Activated CD4-positive, alpha-beta T cell treated with anti-CD3 and anti-CD28 coated beads for 4 hours (primary cell): ENCODE results near the gene IFT80.
"Not testable (repeated sequence)": the region's sequence is repeated elsewhere in the genome, so short reads cannot be mapped to it uniquely, and the experiment has no call there.

Experiments used
- DNase-seq, 2 donors: peaks; one replicate each; pipeline ENCODE4 v3.0.0-alpha.2; 2020

IFT80 gene

DNA sequence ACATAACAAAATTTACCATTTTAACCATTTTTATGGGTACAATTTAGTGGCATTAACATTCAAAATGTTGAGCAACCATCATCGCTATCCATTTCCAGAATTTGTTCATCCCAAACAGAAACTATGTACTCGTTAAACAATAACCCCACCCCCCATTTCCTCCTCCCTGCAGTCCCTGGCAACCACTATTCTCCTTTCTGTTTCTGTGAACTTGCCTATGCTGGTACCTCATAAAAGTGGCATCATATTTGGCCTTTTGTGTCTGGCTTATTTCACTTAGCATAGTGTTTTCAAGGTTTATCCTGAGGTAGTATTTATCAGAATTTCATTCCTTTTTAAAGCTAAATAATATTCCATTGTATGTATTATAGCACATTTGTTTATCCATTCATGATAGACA lies 141.4 kb downstream of the IFT80 start:
- no peak for DNase-seq

DNA sequence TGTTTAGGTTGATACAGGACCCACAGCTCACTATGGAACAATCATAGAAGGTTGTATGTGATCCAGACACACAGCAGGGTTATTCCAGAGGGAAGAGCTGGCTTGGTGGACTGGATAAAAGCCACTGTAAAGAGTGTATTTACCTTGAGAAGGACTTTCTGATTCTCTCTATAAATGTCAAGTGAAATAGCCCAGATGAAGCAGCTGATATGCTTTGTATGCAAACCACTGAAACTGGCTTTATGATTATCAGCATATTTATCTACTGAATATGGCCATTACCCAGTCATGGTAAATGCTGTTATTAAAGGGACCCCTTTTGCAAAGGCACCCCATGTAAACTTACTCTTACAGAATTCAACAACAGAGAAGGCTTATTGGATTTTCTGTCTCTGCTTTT lies 145.7 kb downstream of the IFT80 start:
- no peak for DNase-seq

DNA sequence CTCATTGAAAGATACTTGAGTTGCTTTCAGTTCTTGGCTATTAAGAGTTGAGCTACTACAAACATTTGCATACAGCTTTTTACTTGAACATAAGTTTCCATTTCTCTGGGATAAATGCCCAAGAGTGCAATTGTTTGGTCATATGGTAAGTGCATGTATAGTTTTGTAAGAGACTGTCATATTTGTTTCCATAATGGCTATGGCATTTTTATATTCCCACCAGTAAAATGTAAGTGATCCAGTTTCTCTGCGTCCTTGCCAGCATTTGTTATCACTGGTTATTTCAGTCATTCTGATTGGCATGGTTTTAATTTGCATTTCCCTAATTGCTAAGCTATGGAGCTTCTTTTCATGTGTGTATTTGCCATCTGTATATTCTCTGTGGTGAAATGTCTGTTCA lies 151.3 kb downstream of the IFT80 start:
- no peak for DNase-seq

DNA sequence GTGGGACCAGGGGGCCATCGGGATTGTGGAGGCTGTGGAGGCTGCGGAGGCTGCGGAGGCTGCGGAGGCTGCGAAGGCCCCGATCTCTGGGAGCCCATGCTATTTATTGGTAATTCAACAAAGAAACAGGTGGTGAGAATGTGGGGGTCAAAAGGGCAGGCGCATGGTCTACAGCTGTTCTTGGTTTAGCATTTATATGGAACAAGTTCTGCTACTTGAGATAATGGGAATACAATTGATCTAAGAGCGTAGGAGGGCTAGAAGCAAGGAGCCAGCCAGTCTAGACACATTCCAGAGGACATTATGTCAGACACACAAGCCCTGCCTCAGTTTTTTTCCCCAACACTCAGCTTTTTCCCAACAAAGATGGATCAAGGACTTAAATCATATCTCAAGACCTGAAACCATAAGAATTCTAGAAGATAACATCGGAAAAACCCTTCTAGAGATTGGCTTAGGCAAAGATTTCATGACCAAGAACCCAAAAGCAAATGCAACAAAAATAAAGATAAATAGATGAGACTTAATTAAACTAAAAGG lies 153.7 kb downstream of the IFT80 start:
- DNase-seq = no peak

DNA sequence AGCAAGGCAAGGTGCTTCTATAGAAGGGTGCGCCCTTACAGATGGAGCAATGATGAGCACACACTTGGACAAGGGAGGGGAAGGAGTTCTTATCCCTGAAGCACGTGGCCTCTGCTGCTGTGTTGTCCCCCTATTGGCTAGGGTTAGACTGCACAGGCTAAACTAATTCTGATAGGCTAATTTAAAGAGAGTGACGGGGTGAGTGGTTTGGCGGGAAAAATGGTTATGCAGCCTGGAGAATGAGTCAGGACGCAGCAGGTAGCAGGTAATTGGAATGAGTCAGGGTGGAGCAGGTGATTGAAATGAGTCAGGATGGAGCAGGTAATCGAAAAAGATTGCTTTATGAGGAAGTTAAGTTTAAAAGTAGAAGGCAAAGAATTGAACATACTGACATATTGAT lies 158.3 kb downstream of the IFT80 start:
- not testable (repeated sequence) for DNase-seq

DNA sequence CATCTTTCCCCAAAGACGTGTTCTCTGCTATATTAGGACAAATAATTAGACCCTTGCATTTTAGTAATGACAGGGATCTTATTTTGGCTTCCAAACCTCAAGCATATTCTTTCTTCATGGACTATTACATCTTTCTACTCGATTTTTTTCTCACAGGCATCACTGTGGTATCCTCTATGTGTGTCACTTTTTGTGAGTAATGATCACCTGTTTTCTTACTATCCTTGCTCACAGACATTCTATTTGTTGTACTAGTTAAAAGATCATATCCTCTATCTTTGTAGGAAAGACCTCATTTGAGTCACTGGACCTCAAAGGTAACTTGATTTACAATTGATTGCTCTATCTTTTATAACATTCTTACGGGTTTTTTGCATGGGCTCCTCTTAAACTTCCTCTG lies 167.0 kb downstream of the IFT80 start:
- DNase-seq = no peak

DNA sequence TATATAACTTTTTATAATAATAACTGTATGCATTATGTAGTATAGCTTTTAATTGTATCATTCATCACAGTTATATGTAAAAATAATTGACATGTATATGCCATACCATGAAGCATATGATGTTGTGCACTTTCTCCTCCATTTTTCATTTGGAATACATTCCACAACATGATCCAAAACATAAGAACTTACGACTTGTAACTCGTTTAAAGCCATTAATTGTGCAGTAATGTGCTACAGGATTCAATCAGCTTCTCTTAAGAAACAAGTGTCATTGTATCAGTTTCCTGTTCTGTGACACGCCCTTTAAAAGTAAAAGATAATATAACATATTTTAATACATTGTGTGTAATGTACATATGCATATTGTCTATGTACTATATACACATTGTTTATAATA lies 171.6 kb downstream of the IFT80 start:
- no peak for DNase-seq

DNA sequence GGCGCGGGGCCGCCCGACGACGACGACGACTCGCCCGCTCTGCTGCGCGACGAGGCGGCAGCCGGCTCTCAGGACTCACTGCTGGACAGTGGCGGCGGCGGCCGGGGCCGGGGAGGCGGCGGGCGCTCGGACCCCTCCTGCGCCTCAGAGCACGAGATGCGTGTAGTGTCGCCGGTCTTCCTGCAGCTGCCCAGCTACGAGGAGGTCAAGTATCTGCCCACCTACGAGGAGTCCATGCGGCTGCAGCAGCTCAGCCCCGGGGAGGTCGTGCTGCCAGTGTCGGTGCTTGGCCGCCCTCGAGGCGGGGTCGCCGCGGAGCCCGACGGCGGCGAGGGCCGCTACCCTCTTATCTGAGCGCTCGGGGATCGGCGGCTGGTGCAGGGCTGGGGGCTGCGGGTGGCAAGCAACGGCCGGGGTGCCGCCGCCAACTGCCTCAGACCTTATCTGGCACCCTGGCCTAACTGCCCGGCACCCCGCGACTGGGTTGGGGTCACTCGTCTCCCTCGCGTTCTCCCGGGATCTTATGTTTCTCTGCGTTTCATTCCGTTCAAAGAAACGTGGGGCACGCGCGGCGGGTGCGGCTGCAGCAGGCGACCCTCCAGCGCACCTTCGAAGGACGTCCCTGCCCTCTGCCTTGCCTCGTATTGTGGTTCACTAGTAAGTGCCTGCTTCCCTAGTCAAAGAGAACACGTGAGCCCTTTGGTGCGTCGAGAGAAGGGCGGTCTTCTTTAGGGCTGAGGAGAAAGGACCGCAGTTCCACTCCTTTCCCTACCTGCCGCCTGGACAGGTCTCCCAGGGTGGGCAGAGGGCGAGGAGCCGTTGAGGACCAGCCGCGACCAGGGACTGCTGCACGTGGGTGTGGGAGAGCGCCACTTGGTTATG lies 172.8 kb downstream of the IFT80 start:
- DNase-seq = no peak

DNA sequence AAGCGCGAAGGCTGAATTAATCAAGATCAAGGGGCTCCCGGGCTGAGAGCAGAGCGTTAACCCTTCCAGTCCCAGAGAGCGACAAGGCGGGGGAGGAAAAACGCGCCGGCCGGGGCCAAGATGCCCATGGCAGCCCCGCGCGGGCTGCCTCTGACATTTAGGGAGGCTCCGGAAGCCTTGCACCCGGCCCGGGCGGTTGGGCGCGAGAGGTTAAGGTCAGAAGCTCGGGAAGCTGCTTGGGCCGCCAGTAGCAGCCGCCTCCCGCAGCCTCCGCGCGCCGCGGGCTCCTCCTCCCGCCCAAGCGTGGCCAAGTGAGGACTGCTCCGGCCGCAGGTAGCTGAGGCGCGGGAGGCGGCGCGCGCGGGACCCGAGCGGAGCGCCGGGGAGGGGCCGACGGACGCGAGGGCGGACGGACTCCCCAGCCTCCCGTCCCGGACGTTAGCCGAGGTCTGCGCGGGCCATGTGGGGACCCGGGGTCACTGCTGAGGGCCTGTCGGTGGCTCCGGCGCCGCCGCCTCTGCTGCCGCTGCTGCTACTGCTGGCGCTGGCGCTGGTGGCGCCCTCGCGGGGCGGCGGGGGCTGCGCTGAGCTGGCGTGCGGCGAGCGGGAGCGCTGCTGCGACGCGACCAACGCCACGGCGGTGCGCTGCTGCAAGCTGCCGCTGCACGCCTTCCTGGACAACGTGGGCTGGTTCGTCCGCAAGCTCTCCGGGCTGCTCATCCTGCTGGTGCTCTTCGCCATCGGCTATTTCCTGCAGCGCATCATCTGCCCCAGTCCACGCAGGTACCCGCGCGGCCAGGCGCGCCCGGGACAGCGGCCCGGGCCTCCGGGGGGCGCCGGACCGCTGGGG lies 173.6 kb downstream of the IFT80 start, which contains the start of gene C3orf80:
Gene C3orf80 (plus strand): TSS at position 247 of the 850 bp plus-strand sequence. CDS start 214 bp downstream, at position 461.
- DNase-seq = peak; percentile 8 to 11

DNA sequence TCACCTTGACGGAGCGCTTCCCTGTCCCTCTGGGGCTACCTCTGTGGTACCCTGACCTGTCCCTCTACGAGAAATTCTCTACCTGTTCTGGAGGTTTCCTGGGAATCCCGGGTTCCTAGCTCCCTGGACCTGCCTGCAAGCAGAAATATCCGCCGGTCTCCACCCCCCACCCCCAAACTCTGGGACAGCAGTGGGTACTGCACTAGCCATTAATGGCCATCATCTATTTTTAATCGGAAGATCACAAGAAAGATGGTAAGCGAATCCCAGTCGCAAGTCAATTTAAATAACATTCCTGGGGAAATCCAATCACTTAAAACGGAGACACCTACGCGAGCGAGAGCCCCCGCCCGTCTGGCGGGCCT lies 174.2 kb downstream of the IFT80 start:
- DNase-seq = no peak

DNA sequence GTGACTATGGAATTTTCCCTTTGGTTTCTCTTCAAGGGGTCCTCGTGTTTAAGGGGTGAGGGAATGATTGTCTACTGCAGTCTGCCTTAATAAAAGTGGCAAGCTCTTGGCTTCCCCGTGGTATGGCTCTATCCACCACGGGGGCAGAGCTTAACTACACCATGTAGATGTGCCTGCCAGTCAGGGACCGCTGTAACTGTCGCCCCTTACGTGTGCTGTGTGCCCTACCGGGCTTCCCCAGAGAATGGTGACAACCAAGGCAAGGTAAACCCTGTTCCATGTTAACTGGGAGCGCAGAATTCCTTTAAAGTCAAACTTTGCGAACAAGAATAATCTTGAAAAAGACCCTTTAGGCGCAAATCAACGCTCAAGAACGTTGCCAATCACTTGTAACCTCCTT lies 174.8 kb downstream of the IFT80 start:
- no peak for DNase-seq

DNA sequence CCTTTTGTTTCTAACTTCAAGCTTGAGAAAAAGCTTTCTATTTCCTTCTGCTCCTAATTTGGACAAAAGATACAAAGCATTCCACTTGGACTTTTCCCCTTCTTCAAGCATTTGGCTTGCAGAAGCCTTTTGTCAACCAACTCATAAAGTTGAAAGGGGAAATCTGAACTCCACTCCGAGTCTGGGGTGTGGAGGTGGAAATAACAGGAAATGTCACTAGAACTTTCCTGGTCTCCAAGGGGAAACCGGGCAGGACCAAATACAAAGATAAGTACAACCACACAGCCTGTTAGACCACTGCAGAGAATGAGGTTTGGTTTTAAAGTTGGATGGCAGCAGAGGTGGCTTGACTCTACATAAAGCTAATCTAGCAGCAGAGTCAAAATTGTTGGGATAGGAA lies 178.0 kb downstream of the IFT80 start:
- no peak for DNase-seq

DNA sequence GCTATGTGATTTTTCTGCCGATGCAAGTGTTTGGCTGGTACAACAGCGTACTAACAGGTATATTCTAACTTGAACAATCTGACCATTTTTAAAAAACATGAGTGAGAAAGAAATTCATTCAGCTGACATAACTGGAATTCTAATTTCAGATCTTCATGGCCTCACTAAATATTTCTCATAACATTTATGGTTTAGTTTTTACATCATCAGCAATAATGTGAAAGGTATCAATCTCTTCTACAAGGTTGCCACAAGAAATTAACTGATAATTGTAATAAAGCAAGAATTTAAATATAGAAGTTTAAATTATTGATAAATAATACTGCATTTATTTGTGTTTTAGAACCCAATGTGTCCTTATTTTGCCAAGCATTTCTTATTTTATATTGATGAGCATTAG lies 179.0 kb downstream of the IFT80 start:
- no peak for DNase-seq

DNA sequence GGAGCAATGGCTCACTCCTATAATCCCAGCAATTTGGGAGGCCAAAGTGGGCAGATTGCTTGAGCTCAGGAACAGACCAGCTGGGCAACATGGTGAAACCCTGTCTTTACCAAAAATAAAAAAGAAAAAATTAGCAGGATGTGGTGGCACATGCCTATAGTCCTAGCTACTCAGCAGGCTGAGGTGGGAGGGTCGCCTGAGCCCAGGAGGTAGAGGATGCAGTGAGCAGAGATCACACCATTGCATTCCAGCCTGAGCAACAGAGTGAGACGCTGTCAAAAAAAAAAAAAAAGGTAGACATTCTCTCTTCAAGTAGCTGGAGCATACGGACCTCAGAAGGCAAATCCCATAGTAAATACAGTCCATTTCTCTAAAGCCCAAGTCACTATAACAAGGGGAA lies 180.9 kb downstream of the IFT80 start:
- DNase-seq = no peak

DNA sequence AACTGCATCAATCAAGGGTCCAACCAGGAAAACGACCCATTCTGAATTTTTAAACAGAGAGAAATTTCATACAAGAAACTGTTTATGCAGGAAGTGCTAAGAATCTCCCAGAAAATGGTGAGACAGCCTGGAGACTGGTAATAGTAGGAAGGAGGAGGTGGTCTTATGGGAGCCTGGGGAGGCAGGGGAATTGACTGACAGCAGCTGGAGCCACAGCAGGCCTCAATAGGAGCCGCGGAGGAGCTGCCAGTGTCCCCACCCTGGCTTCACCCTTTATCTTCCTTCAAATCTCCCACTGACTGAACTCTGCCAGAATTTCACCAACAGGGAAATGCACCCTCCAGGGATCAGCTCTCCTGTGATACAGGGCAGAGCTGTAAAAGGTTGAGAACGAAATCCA lies 181.3 kb downstream of the IFT80 start:
- DNase-seq = no peak

DNA sequence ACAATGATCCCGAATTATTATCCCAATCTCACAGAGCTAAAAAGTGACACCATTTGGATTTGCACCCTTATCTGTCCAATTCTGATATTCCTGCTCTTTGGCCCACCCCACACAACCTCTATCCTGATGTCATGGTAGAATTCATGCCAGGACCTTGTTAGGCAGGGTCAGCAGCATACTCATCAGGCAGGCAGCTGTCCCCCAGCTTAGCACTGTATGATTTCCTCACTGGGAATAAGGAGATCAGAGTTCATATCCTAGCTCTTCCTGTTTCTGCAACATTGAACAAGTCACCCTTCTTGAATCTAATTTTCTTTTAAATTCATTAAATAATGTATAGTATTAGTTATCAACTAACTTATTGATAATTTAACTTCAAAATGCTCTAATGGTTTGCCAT lies 185.8 kb downstream of the IFT80 start:
- no peak for DNase-seq

DNA sequence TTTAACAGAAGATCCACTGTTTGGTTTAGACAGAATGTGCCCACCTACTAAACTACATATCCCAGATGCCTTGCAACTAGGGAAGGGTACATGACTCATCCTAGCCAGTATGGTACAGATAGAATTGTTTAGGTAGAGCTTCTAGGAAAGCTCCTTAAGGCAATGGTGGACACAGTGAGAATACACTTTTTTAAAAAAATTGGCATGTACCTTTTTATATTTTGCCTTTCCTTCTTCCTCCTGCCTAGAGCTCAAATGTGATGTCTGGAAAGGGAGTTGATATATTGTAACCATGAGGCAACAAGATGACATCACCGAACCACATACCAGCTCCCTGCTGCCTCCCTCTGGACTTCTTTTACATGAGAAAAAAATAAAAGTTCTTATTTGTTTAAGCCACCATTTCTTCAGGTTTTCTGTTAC lies 188.2 kb downstream of the IFT80 start:
- DNase-seq = no peak

DNA sequence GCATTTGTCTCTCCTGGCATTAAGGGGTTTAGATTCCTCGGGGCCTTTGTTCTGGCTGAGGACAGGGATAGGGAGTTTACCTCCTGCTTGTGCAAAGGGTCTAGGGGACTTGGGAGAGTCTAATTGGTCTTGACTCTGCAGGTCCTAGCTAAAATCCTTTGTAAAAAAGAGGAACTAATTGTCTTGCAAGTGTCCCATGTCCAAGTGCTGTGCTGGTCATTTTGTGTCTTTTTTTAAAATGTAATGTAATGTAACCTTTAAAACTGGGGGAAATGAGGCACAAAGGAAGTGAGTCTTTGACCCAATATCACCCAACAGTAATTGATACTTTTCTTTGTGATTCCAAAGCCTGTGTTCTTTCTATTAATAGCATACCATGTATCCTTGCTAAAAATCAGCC lies 188.7 kb downstream of the IFT80 start:
- no peak for DNase-seq
